Measurements from ENCODE around the gene FXYD2.

FXYD2 gene

GRCh38 chr11:117805045-117805444 lies 19.5 kb downstream of the FXYD2 start:
- no peak for DNase-seq

DNA sequence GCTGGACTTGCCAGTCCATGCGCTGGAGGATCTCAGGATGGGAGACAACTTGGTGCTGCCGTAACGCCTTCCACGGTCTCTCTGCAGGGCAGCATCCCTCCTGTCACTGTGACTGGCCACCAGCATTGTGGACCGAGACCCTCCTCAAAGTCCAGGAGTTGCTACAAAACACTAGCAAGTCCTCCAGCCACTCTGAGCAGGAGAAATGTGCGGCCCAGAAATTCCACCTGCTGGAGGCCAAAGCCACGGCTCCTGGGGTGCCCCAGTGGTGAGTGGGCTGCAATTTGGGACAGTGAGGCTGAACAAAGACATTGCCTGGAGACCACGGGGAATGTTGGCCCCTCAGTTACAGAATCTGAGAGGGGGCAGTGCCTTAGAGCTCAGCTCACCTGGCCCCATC lies 20.6 kb downstream of the FXYD2 start:
- no peak for DNase-seq

- no peak for DNase-seq
Measured at GRCh38 chr11:117799634-117800033, 24.9 kb downstream of the FXYD2 start.

- peak in 22 of 51 donors; percentile 15 to 73 (median 45) for DNase-seq
Measured at GRCh38 chr11:117796872-117797529, 27.5 kb downstream of the FXYD2 start, which contains the start of gene DSCAML1. Gene DSCAML1 (minus strand): TSS chr11:117797216. CDS start chr11:117797079, 137 bp downstream.

DNA sequence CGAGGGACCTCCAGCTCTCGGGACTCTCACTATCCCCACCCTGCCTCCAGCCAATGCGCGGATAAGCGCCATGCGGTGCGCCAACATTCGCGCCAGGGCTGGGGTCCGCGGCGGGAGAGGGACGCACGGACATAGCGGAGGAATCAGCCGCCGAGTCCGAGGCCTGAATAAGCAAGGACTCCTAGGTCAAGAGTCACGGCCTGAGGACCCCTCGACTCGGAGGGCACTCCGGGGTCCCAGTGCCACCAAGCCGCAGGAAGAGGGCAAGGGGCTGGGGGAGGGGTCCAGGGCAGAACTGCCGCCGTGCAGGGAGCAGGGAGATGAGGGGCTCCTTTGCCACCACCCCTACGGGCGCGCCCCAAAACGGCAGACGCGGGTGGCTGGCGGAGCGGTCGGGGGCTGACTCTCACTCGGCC lies 28.1 kb downstream of the FXYD2 start:
- no peak for DNase-seq

DNA sequence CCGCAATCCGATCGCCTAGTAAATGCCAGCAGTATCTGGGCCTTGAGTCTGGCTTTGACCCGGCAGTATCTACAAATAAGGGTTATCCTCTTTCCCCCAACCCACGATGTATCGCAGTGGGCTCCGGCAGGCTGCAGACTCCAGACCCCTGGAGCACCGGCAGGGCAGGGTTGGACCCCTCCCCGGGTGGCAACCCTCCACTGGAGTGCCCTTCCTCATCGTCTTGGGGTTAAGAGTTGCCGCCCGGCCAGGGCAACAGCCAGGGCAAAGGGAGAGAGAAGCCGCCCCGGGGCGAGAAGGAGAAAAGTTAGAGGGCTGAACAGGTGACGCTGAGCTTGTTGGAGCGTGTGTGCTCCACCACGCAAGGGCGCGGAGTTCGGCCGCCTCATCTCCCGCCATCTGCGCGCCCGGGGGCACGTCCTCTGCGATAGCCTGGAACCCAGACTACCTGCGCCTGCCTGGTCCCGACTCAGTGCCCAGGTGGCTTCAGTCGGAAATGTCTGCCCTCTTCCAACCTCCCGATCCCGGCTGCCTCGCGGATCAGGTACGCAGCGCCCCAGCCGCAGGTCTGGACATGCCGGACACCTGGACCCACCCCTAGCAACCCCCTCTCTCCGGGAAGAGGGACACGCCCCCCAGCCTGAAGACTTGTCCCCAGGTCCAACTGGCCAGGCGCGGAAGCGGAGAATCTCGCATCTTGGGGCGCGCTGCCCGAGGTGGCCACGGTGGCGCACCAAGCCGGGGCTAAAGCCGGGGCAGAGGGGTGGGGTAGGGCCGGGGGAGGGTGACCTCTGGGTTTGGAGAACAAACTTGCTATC lies 28.7 kb downstream of the FXYD2 start:
- peak in 4 of 51 donors; percentile 22 to 54 (median 32) for DNase-seq

DNA sequence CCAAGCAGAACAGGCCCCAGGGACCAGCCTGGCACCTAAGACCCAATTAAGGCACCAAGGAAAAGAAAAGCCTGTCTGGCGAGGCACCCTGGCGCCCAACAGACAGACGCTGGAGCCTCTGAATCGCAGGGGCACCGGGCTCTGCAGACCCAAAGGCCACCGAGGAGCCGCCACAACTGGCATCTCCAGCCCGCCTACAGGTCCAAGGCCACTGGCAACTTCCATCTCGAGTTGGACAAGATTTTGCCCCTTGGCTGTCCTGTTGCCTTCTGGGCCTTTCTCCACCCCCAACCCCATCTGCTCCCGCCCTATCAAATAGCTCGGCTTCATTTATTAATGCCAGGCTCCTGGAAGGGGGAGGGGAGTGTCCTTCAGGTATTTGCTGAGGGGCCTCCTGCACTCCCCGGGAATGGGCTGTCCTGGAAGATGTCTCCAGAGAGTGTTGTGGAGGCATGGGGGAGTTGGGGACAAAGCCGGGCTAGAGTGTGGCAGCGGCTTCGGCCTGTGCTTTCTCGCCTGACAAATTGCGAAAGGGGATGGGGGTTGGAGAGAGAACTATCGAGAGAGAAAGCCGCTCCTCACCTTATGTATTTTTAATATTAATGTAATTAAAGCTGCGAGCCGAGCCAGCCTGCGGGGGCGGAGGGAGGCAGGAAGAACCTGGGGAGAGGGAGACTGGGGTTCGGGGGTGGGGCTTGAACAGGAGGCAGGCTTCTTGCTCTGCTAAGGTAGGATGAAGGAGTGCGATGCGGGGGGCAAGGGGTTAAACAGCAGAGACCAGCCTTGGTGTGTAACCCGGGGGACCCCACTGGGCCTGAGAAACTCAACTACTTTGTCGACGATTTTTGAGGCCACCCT lies 29.5 kb downstream of the FXYD2 start:
- DNase-seq, result peak in 2 of 51 donors; percentile 48 to 57

- DNase-seq, result peak in 10 of 51 donors; percentile 14 to 55 (median 30)
Measured at GRCh38 chr11:117794135-117794534, 30.4 kb downstream of the FXYD2 start.

GRCh38 chr11:117793583-117793982 lies 31.0 kb downstream of the FXYD2 start:
- peak in 4 of 51 donors; percentile 21 to 55 (median 38) for DNase-seq

DNA sequence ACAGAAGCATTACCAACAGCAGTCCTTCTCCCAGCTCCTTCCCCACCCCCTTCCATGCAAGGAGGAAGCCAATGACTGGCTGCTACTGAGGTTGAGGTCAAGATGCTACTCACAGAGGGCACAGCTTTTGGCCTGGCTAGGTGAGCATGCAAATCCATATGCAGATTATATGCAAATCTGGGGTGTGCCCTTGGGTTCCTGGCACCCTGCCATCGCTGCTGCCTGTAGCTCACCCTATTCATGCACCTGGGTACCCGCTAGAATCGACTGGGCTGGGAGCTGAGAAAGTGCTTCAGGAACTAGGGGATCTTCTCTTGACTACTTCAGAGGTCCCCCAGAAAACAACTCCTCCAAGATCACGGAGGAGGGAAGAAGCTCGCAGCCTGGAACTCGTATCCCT lies 31.6 kb downstream of the FXYD2 start:
- DNase-seq, result peak in 3 of 51 donors; percentile 14 to 40 (median 20)

DNA sequence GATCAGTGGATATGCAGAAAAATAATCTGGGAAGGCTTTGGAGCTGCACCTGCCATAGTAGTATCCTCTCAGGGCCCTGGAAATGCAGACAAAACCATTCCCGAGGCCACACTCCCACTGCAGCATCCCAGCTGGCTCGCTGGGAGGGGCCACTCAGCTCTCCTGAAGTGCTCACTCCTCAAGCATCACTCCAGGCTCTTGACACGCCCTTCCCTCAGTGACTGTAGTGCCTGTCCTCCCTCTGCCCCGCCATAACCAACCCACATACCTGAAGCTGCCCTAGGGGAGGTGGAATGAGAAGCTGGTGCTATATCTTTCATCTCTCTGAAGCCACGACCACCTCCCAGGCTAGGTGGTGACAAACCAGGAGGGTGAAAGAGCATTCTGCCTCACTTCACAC lies 32.3 kb downstream of the FXYD2 start:
- DNase-seq, result no peak

DNA sequence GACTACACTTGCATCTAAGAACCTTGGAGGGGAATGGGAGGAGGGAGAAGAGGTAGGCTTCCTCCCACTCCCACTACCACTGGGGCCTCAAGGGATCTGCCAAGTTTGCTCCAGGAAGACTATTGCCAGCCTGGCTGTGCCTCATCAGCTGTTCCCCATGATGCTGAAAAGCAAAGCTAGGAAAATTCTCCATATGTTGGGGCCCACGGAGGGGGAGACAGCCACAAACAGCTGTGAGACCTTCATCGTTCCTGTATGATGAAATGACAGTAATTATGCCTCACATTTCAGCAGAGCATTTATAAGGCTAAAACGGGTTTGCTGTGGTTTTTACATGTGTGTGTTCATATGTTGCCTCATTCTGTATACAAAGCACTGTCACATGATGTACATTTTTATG lies 34.3 kb downstream of the FXYD2 start:
- no peak for DNase-seq

DNA sequence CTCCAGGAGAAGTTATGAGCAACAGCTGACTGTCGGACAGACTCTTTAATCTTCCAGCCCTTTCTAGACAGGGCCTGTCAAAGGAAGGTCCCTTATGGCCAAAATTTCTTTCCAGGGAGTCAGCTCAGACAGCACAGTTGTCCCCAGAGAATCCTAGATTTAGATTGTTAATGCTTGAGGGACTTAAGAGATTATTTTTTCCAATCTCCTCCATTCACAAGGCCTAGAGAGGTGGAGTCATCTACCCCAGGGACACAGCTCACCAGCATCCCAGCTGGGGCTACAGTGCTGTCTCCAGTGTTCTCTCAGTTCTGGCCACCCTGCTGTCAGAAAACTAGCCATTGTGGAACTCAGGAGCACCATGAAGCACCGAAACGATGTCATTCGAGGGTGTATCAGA lies 35.3 kb downstream of the FXYD2 start:
- no peak for DNase-seq

- no peak for DNase-seq
Measured at GRCh38 chr11:117786135-117786870, 38.2 kb downstream of the FXYD2 start.

- no peak for DNase-seq
Measured at GRCh38 chr11:117782101-117782500, 42.4 kb downstream of the FXYD2 start.

DNA sequence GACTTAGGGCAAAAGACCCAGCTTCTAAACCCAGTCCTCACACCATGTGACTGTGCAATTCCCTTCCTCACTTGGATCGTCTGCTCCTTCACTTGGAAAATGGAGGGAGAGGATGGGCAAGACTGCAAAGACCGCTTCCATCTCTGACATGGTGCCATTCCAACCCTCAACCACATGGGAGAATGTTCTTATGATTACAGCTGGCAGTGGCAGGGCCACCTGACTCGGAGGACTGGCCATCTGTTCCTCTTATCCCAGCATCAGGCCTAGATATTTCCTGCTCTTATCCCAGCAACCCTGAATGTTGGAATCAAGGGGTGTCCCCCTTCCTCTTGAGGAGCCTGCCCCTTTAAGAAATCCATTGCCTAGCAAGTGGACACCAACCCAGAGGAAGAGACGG lies 42.9 kb downstream of the FXYD2 start:
- no peak for DNase-seq

- no peak for DNase-seq
Measured at GRCh38 chr11:117780456-117780855, 44.1 kb downstream of the FXYD2 start.

GRCh38 chr11:117774553-117774952 lies 50.0 kb downstream of the FXYD2 start:
- no peak for DNase-seq

DNA sequence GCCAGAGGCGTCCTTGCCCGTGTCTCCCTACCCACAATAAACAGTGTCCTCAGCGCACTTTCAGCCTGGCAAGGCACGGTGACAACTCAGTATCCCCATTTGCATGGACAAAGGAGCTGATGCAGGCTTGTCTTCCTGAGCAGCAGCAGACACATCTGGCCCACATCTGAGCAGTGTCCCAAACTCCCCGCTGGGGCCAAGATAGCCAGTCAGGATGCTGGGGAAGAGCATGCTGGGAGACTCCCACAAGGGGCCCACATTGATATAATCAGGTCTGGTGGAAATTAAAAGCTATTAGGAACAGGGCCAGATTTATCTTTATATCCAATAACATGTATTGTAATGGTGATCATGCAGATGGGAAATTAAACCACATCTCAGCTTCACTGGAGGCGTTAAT lies 52.2 kb downstream of the FXYD2 start:
- DNase-seq, result no peak

DNA sequence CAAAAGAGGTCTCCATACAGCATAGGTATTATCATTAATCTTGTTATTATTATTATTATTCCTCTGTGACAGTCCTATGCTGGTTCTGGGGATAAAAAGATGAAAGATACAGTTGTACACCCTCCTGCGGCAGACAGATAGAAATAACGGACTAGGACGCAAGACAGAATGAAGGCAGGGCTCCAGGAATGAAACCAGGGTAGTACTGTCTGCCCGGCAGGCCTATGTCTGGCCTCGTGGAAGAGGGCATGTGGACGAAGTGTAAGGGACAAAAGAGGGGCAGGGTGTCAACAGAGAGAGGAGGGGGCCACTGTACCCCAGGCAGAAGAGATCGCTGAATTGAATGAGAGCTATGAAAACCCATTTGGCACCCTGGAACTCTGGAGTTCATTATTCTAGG lies 52.7 kb downstream of the FXYD2 start:
- peak in 2 of 51 donors; percentile 28 to 29 for DNase-seq

DNA sequence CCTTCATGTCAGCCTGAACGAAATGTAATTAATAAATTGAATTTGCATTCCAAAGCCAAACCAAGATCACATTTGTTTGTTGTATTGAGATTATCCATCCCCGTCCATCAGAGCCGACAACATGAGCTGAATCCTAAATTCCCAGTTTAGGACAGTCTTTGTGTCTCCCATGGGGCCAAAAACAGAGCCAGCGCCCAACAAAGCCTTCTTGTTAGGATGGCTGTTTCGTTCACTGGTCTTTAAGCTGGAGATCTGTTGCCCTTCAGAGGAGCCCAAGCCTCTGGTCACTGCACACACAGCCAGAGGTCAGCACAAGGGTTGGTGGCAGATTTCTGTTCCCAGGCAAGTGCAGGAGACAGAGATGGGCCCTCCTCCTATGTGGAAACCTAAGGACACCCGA lies 53.3 kb downstream of the FXYD2 start:
- peak in 33 of 51 donors; percentile 15 to 87 (median 58) for DNase-seq
